Measurements from ENCODE around the gene HS3ST3A1.
A peak's percentile ranks its signal among the peaks of the same experiment; 100 is the strongest.

The HS3ST3A1 gene

DNA sequence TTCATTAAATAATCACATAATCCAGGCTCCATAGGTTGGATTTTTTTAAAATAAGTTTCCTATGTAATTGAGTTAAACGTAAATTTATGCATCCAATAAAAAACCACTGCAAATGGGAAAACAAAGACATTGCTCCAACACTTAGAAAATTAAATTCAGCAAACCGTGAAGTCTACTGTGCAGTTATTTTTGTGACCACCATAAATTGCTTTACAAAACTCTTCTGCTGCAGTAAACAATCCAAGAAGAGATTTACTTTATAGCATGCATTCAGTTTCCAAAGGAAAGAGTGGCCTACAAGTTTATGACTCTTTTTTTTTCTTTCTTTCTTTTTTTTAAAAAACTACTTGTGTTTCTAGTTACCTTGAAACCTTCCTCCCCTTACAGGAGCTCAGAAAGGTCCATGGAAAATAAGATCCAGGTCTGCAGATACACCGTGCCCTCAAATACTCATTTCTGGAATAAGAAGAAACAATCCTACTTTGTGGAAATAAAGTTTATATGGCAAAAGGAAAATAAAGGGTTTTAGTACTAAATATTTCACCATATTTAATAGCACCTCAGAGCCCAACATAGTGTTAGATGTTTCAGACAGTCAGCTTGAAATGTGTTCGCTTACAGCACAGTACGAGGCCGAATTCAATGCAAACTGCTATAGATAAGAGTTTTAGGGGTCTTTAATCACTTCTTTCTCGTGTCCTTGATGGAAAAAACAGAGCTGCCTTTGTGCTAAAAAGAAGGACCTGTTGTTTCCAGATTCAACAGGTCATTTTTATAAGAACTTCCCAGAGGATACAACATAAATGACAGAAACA lies 3.2 kb downstream of the HS3ST3A1 start:
- DNase-seq, result no peak

DNA sequence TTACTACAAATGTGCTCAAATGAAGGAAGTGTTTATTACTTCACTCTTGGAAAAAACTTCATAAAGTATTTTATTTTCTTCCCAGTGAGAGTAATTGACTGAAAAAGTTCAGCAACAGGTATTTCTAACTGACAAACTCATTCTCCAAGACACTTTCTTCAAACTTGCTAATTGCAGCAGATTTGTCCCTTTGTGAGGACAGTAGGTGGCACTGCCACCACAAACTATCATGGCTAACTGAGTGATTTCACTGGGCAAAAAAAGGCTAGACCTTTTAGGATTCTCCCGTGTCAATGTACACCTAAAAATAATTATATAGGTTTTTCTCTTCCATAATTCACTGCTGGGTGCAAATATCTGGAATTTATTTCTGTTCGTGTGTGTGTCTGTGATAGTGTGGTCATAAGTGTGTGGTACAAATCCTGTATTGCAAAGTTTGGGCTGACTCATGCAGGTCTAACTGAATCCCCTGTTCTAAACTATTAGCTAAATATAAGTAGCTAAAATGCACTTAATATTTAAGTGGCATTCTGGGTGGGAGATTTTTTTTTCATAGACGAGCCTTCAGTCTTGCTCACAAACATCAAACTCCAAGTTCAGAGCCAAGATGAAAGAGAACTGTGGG lies 3.9 kb downstream of the HS3ST3A1 start:
- DNase-seq, result peak in 4 of 5 donors; percentile 13 to 57 (median 22)

GRCh38 chr17:13596241-13596923 lies 5.3 kb downstream of the HS3ST3A1 start:
- DNase-seq, result no peak

- DNase-seq, result no peak
These were observed 6.2 kb downstream of the HS3ST3A1 start for GRCh38 chr17:13595599-13595899.

GRCh38 chr17:13594762-13595598 lies 6.7 kb downstream of the HS3ST3A1 start:
- peak; percentile 45 to 84 (median 70) for DNase-seq

- DNase-seq, result no peak
These were observed 7.4 kb downstream of the HS3ST3A1 start for GRCh38 chr17:13594310-13594709.

DNA sequence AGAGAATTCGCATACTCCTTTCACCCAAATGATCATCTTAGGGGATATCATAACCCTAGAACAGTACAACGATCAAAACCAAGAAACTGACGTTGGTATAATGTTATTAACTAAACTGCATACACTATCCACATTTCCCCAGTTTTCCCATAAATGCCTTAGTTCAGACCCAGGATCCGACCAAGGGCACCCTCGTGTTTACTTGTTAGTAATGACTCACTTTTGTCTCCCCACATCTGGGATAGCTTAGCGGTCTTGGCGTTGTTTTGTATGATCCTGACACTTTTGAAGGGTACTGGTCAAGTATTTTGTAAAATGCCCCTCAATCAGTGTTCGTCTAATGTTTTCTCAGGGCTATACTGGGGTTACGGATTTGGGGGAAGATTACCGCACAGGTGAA lies 8.0 kb downstream of the HS3ST3A1 start:
- no peak for DNase-seq

- DNase-seq, result no peak
These were observed 8.5 kb downstream of the HS3ST3A1 start for GRCh38 chr17:13593021-13593751.

GRCh38 chr17:13592427-13592826 lies 9.3 kb downstream of the HS3ST3A1 start:
- no peak for DNase-seq

DNA sequence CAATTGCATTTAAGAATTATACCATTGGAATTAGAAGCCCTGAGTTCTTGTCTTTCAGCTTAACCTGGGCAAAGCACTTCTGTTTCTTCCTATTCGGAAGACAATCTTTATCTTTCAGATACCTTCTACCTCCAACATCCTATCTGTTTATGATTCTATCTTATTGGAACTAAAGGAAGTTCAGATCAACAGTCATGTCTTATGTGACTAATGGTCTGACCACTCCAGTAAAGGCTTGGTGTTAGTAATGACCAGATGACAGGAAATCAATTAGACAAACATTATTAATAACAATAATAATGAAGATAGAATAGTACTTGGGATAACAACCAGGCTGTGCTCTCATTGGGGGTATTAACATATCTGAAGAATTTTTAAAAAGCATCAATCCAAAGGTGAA lies 11.3 kb downstream of the HS3ST3A1 start:
- no peak for DNase-seq

DNA sequence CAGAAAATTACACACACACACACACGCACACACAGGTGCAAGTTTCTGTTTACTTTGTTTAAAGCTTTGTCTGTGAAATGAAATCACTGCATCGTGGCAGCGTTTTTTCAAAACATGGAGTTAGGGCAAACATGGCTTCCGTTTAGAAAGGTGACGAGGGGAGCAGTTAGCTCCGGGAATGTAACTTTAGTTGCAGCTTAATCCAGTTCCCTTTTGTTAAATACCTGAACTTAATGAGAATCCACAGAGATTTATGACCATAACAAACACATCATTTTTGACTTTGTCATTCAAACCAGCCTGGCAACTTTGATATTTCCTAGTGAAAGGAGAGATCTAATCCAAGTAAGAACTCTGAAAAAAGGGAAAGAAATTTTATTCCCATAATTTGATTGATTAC lies 12.1 kb downstream of the HS3ST3A1 start:
- DNase-seq, result no peak

DNA sequence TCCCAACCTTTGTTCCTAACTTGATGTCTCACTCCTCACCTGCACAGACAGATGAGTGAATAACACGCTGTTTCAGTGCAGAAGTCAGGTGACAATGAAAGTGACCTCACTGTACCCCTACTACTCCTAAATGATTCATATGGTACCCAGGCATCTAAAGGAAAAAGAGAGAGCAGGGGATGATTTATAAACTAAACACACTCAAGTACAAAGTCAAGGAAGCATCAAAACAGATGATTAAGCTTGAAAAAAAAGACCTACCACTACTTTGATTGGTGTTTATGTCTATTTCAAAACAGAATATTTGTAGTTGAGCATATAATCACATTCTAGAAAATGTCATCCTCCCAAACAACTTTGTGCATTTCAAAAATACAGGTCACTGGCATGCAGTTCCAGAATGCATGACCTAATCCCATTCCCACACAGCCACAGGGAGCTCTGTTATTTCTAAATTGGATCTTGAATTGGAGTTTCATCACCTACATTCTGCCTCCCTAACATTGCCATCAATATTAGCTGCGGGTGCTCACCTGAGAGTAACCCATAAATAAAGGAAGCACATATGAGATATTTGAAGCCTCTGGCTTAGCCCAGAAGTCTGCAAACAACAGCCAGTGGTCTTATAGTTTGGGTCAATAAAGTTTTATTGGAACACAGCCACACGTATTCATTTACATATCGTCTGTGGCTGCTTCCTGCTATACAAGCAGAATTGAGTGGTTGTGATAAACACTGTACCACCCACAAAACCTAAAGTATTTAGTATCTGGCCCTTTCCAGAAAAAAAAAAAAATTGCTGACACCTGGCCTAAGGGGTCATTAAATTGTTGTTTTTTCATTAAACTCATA lies 14.0 kb downstream of the HS3ST3A1 start:
- no peak for DNase-seq

DNA sequence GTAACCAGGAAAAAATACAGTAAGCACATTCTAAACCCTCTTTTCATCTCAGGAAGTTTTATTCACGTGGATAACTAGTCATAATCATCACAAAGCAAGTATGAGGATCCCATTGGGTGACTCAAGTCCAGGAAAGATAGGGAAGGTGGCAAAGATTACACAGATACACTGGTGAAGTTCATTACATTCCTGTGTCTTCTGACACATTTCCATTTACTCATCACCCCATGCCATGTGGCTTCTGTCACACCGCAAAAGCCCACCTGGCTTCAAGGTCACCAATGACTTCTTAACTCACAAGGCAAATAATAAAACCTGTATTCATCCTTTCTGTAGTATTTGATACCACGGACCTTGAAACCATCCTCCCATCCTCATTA lies 17.0 kb downstream of the HS3ST3A1 start:
- no peak for DNase-seq

- no peak for DNase-seq
These were observed 17.6 kb downstream of the HS3ST3A1 start for GRCh38 chr17:13583996-13584700.

DNA sequence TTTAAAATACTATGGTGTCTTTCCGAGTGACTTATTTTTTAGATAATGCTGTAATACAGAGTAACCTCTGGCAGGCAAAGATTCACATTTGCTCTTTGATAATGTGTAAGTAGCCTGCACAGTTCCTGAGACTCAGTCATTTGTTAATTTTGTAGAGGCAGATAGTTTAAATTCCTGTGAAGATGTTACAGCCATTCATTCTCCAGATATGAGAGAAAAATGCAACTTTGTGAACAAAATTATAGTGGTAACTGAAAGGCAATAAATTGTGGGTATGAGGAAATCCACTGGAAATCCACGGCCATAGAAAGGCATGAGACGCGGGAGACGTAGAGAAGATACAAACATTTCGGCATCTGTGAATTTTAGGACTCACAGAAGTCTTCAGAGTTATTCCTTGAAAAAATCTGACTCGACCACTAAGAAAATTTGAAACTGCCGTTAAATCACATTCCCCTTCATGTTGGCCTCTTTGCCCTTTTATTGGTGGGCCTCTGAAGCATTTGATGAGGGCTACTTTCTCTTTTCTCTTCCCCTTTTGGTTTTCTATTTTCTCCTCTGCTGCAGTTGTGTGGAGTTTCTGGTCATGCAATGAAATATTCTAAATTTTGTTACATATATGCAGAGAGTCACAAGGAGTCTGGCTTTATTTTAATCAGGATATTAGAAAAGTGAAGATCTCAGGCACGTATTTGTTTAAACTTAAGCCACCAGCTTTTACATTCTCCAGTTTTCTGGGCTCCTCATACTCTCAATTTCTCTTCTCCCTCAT lies 18.8 kb downstream of the HS3ST3A1 start:
- no peak for DNase-seq

- no peak for DNase-seq
These were observed 19.8 kb downstream of the HS3ST3A1 start for GRCh38 chr17:13581925-13582324.

GRCh38 chr17:13580790-13581189 lies 20.9 kb downstream of the HS3ST3A1 start:
- DNase-seq, result no peak

GRCh38 chr17:13576661-13577526 lies 24.8 kb downstream of the HS3ST3A1 start:
- no peak for DNase-seq

- DNase-seq, result no peak
These were observed 25.8 kb downstream of the HS3ST3A1 start for GRCh38 chr17:13575922-13576419.

Data from T-helper 1 cell (primary cell).